Measurements from ENCODE around the gene NFIX. TPM values are rescaled to one million over a fixed set of nuclear protein-coding genes. Genes with fewer than 3 reads are reported as not detected.

NFIX gene
- total and polyA plus RNA-seq, 5 donors = 67.4 to 168 (median 146) TPM

DNA sequence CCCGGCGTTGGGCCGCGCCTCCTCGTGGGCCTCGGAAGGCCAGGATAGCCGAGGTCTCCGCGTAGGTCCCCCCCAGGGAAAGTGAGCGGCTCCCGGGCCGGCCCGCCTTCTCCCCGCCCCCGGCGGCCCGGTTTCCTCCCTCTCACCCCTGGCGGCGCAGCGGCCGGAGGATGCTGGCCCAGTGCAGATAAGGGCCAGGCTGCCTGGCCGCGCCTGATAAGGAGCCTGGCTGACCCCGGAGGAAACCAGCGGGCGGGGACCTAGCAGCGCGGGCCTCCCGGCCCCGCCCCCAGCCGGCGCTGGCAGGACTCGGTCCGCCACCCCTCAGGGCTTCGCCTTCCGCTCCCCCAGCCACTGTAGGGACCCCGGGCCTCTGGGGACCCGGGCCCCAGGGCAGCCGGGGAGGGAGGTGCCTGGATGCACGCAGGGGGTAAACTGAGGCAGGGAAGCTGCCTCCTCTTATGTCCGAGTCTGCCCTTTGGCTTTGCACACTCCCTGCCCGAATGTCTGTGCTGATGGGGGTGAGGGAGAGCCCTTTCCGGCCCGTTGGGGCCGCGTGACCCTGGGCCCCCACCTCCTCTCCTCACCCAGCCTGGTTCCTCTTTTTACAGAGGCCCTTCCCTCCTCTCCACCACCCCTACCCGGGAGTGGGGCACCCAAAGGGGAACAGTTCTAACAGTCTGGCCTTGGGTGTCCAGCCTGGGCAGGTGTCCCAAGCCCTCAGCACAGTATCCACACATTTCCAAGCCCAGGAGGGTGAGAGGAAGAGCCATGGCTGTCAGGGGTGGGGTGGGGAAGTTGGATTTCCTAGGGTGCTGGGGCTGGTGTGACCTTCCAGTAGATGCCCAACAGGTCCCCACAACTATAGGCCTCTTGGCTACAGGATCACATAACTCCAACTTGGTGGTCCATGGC lies 107.6 kb downstream of the NFIX start, which contains the start of gene LYL1:
Gene LYL1, minus strand, starts transcription at position 193 of the 915 bp plus-strand sequence. CDS start 1,687 bp downstream, outside the sequence.
- Histone ChIP-seq H3K27ac (ENCODE audit: low read length) (peak within 1 kb of the TSS; percentile 76), H3K27me3 (ENCODE audit: control insufficient read depth, insufficient read depth) (no peaks in the 10 kb centered on the region), H3K4me1 (ENCODE audit: control insufficient read depth, insufficient read depth, low read length) (no peaks in the 10 kb centered on the region), H3K9me3 (ENCODE audit: control insufficient read depth, low read length) (no peaks in the 10 kb centered on the region), H3K4me3 (ENCODE audit: low read length) (peak within 1 kb of the TSS; percentile 36)
- intact Hi-C loops (cut with DNase I) = loop anchor here in 1 of 4 donors (5.0 kb wide), 1 partner anchor 59 kb away; no protein-coding TSS in a partner anchor
- DNase-seq (peak; percentile 93 to 98 (median 97)), ATAC-seq (peak; percentile 87)
- WGBS = 2% methylated on average over 47 of the region's 47 CpGs

DNA sequence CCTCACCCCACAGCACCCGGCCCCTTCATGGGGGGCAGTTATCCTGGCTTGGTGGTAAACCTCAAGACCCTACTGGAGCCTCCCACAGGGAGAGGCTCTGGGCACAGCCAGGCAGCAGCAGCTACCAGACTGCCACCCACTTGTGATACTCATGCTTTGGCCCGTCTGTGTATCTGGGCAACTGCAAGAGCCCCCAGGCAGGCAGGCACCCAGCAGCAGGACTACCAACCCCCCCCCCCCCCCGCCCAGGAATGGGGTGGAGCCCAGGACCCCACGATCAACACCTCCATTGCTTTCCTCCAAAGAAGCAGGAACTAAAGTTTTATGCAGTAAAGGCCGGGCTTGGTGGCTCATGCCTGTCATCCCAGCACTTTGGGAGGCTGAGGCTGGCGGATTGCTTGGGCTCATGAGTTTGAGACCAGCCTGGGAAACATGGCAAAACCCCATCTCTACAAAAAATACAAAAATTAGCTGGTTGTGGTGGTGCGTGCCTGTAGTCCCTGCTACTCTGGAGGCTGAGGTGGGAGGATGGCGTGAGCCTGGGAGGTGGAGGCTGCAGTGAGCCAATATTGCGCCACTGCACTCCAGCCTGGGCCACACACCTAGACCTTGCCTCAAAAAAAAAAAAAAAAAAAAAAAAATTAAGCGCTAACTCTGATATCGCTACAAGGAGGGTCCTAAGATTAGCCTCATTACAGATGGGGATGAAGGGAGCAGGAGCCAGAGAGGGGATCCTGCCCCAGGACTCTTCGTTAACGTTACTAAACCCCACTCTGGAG lies 108.5 kb downstream of the NFIX start:
- Histone ChIP-seq H3K4me3 (ENCODE audit: low read length) (no peak overlapping the region), H3K27me3 (ENCODE audit: control insufficient read depth, insufficient read depth) (no peaks in the 10 kb centered on the region), H3K27ac (ENCODE audit: low read length) (peak overlapping the region; percentile 61), H3K4me1 (ENCODE audit: control insufficient read depth, insufficient read depth, low read length) (no peaks in the 10 kb centered on the region), H3K9me3 (ENCODE audit: control insufficient read depth, low read length) (no peaks in the 10 kb centered on the region)
- ATAC-seq (no peak), DNase-seq (peak in 1 of 3 donors; percentile 56)
- intact Hi-C loops (cut with DNase I) = loop anchor here in 1 of 4 donors (5.0 kb wide), 1 partner anchor 59 kb away; no protein-coding TSS in a partner anchor
- 65% methylated on average over 13 of the region's 13 CpGs for WGBS

DNA sequence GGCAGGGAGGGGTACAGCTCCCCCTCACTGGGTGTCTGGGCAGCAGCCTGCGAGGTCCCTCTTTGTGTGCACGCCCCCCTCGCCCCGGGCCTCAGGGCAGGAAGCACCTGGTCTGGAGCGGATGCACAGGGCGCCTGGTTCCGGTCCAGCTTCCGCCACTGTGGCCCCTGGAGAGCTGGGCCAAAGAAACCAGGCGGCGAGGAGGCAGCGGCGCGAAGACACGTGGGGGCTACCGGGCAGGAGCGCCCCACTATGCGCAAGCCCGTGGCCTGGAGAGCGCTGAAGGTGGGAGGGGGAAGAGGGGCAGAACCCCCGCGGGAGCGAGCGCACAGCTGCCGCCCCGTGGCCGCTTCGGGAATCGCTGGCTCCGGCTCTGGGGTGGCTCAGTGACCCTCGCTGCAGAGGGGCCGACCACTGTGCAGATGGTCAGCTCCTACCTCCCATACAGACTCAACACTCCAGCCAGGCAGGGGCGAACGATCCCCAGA lies 109.1 kb downstream of the NFIX start:
- WGBS = 25% methylated on average over 33 of the region's 33 CpGs
- intact Hi-C loops (cut with DNase I) = loop anchor here in 1 of 4 donors (5.0 kb wide), 1 partner anchor 58 kb away; no protein-coding TSS in a partner anchor
- Histone ChIP-seq H3K9me3 (ENCODE audit: control insufficient read depth, low read length) (no peaks in the 10 kb centered on the region), H3K27ac (ENCODE audit: low read length) (peak overlapping the region; percentile 32), H3K27me3 (ENCODE audit: control insufficient read depth, insufficient read depth) (no peaks in the 10 kb centered on the region), H3K4me1 (ENCODE audit: control insufficient read depth, insufficient read depth, low read length) (no peaks in the 10 kb centered on the region), H3K4me3 (ENCODE audit: low read length) (no peak overlapping the region)
- DNase-seq = peak; percentile 73 to 91 (median 88)
- ATAC-seq = peak; percentile 10 to 35

- ATAC-seq = no peak
- peak; percentile 32 to 76 (median 67) for DNase-seq
- 64% methylated on average over 29 of the region's 29 CpGs for WGBS
- Histone ChIP-seq H3K9me3 (ENCODE audit: control insufficient read depth, low read length) (no peaks in the 10 kb centered on the region), H3K4me1 (ENCODE audit: control insufficient read depth, insufficient read depth, low read length) (no peaks in the 10 kb centered on the region), H3K4me3 (ENCODE audit: low read length) (no peak overlapping the region), H3K27me3 (ENCODE audit: control insufficient read depth, insufficient read depth) (no peaks in the 10 kb centered on the region), H3K27ac (ENCODE audit: low read length) (peak overlapping the region; percentile 32)
- intact Hi-C loops (cut with DNase I) = loop anchor here in 1 of 4 donors (5.0 kb wide), 1 partner anchor 57 kb away; no protein-coding TSS in a partner anchor
These were observed 109.8 kb downstream of the NFIX start for GRCh38 chr19:13104848-13105711.

DNA sequence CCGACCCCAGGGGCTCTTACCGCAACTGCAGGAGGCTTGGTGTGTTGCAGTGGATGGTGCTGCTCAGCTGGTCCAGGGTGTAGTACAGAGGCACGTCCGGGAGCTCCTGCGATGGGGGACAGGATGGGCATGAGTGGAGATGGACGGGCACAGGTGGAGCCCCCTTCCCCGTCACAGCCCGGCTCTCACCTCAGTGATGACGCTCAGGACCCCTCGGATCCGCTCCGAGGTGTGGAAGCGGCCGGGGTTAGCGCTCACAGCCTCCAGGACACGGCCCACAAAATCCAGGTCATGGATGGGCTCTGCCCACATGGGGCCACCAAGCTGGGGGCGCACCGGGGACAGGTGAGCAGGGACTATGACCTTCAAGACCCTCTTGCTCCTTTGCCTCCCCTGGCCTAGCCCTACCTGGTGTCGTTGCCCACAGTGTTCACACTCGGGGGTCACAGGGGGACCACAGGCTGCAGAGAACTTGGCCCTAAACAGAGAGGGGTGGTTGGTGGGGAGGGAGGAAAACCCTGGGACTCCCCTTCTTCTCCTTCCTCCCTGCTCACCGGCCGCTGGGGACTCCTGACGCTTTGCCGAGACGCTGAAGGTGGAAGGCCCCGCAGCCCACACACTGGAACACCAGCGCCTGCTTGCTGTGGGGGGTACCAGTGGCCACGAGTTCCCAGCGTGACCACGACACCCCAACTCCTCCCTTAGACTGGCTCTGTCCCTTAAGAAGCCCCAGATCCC lies 114.3 kb downstream of the NFIX start:
- intact Hi-C loops (cut with DNase I) = no loop called here
- WGBS = 95% methylated on average over 30 of the region's 30 CpGs

GRCh38 chr19:13110099-13110610 lies 114.9 kb downstream of the NFIX start:
- DNase-seq (no peak), ATAC-seq (no peak)
- 90% methylated on average over 15 of the region's 15 CpGs for WGBS
- no peak overlapping the region for H3K27ac ChIP-seq (ENCODE audit: low read length)
- H3K4me3 ChIP-seq (ENCODE audit: low read length) = no peak overlapping the region
- intact Hi-C loops (cut with DNase I) = no loop called here
- no peaks in the 10 kb centered on the region for H3K9me3 ChIP-seq (ENCODE audit: control insufficient read depth, low read length)
- H3K27me3 ChIP-seq (ENCODE audit: control insufficient read depth, insufficient read depth) = no peaks in the 10 kb centered on the region
- no peaks in the 10 kb centered on the region for H3K4me1 ChIP-seq (ENCODE audit: control insufficient read depth, insufficient read depth, low read length)

More for the DNA sequence above, 114.3 kb downstream of the NFIX start:
- Histone ChIP-seq H3K27ac (ENCODE audit: low read length) (no peak overlapping the region), H3K4me1 (ENCODE audit: control insufficient read depth, insufficient read depth, low read length) (no peaks in the 10 kb centered on the region), H3K27me3 (ENCODE audit: control insufficient read depth, insufficient read depth) (no peaks in the 10 kb centered on the region), H3K9me3 (ENCODE audit: control insufficient read depth, low read length) (no peaks in the 10 kb centered on the region), H3K4me3 (ENCODE audit: low read length) (no peak overlapping the region)
- peak in 1 of 3 donors; percentile 44 for DNase-seq
- ATAC-seq = peak in 1 of 2 donors; percentile 13

DNA sequence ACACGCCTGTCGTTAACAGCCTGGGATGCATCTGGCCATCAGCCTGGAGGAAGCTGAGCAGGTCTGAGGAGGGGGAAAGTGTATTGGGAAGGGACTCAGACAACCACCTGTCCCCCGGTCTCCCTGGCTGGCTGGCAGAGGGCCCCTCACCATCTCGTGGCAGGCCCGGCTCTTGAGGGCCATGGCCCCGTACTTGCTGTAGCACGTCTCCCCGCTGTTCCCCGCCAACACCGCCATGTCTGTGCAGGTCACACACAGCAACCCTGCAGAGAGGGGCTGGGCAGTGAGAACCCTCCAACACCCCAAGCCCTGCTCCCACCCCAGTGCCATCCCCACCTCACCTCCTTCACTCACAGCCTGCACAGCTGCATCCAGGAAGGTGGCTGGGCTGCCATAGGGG lies 117.3 kb downstream of the NFIX start:
- Histone ChIP-seq H3K27ac (ENCODE audit: low read length) (no peak overlapping the region), H3K27me3 (ENCODE audit: control insufficient read depth, insufficient read depth) (no peaks in the 10 kb centered on the region), H3K4me1 (ENCODE audit: control insufficient read depth, insufficient read depth, low read length) (peaks cover 5% of the 10 kb centered on the region), H3K4me3 (ENCODE audit: low read length) (no peak overlapping the region), H3K9me3 (ENCODE audit: control insufficient read depth, low read length) (no peaks in the 10 kb centered on the region)
- whole genome bisulfite sequencing = 94% methylated on average over 10 of the region's 10 CpGs
- no peak for DNase-seq
- no peak for ATAC-seq
- intact Hi-C loops (cut with DNase I) = no loop called here

GRCh38 chr19:13115936-13116281 lies 120.6 kb downstream of the NFIX start:
- Histone ChIP-seq H3K27ac (ENCODE audit: low read length) (no peak overlapping the region), H3K9me3 (ENCODE audit: control insufficient read depth, low read length) (no peaks in the 10 kb centered on the region), H3K4me3 (ENCODE audit: low read length) (peak overlapping the region; percentile 97), H3K4me1 (ENCODE audit: control insufficient read depth, insufficient read depth, low read length) (peaks cover 14% of the 10 kb centered on the region), H3K27me3 (ENCODE audit: control insufficient read depth, insufficient read depth) (no peaks in the 10 kb centered on the region)
- intact Hi-C loops (cut with DNase I) = no loop called here
- ATAC-seq (no peak), DNase-seq (peak in 1 of 3 donors; percentile 51)
- under 1% methylated on average over 18 of the region's 18 CpGs for WGBS

- under 1% methylated on average over 51 of the region's 51 CpGs for WGBS
- peaks cover 14% of the 10 kb centered on the region for H3K4me1 ChIP-seq (ENCODE audit: control insufficient read depth, insufficient read depth, low read length)
- H3K27ac ChIP-seq (ENCODE audit: low read length) = peak within 1 kb of the TSS; percentile 84
- ATAC-seq (peak; percentile 79 to 83), DNase-seq (peak; percentile 95 to 97 (median 95))
- H3K9me3 ChIP-seq (ENCODE audit: control insufficient read depth, low read length) = no peaks in the 10 kb centered on the region
- intact Hi-C loops (cut with DNase I) = no loop called here
- peak within 1 kb of the TSS; percentile 97 for H3K4me3 ChIP-seq (ENCODE audit: low read length)
- H3K27me3 ChIP-seq (ENCODE audit: control insufficient read depth, insufficient read depth) = no peaks in the 10 kb centered on the region
These were observed 121.3 kb downstream of the NFIX start, which contains the start of gene TRMT1 for GRCh38 chr19:13116282-13117175. Gene TRMT1 (minus strand): TSS chr19:13116740. CDS start chr19:13116399, 341 bp downstream.

Measured in right cardiac atrium (tissue), 5 donors.